GM21619 (cell line): ENCODE measurements around the gene PISD.
"Not testable (repeated sequence)": the region's sequence is repeated elsewhere in the genome, so short reads cannot be mapped to it uniquely, and the experiment has no call there.

Experiments
- ATAC-seq: cut with Tn5 transposase; IDR thresholded peaks from one replicate; pipeline ENCODE4 v1.9.1; 2021; ENCODE audit not compliant: unreplicated experiment

The PISD gene

GRCh38 chr22:31661851-31662667 lies at the start of gene PISD:
TSS of gene PISD (minus strand) at chr22:31662215. CDS start at chr22:31662208, 7 bp downstream.
- ATAC-seq: peak; percentile 66

- not testable (repeated sequence) for ATAC-seq
Observed at GRCh38 chr22:31711226-31711625, 49.2 kb upstream of the PISD start.

DNA sequence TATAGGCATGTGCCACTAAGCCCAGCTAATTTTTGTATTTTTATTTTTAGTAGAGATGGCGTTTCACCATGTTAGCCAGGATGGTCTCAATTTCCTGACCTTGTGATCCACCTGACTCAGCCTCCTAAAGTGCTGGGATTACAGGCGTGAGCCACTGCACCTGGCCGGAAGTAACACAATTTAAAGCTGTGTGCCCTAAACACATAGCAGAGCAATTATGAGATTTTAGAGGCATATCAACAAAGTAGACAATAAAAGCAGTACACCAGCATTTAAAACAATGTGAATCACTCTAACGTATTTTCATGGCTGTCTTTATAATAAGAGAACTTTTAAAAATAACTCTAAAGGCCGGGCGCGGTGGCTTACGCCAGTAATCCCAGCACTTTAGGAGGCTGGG lies 45.5 kb upstream of the PISD start:
- no peak for ATAC-seq

DNA sequence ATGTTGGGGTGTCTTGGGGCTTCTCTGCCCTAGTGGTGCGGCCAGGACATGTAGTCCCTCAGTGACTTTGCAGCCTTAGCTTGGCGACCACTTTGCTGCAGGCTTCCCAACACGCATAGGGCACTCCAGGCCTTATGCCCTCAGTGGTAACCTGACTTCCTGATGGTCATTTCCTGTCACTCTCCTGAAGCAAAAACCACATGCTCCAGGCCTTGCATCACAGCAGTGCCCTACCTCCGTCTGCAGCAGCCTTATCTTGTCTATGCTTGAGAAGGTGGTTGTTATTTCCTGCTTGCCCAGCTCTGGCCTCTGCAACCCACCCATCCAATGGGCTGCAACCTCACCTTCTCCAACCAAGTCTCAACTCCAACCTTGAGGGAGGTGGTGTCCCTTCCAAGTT lies 33.4 kb upstream of the PISD start:
- no peak for ATAC-seq

DNA sequence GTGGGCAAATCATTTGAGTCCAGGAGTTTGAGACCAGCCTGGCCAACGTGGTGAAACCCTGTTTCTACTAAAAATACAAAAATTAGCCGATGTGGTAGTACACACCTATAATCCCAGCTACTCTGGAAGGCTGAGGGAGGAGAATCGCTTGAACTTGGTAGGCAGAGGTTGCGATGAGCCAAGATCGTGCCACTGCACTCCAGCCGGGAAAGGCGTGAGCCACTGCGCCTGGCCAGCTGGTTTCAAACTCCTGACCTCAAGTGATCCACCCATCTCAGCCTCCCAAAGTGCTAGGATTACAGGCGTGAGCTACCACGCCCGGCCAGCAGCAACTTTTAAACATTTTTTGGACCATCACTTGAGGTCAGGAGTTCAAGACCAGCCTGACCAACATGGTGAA lies 32.0 kb upstream of the PISD start:
- not testable (repeated sequence) for ATAC-seq

DNA sequence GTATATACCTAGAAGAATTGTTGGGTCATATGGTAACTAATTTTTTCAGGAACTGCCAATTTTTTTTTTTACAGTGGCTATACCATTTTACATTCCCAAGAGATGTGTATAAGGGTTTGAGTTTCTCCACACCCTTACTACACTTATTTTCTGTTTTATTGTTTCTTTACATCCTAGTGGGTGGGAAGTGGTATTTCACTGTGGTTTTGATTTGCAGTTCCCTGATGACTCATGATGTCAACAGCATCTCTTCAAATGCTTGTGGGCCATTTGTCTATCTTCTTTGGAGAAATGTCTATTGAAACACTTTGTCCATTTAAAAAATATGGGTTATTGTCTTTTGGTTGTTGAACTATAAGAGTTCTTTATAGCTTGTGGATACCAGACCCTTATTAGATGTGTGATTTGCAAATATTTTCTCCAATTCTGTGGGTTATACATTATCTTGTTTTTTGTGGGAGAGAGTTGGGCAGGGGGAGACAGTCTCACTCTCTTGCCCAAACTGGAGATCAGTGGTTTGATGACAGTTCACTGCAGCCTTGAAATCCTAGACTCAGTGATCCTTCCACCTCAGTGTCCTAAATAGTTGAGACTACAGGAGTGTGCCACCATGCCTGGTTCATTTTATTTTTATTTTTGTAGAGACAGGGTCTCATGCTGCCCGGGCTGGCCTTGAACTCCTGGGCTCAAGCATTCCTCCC lies 30.3 kb upstream of the PISD start:
- ATAC-seq: no peak

- no peak for ATAC-seq
Observed at GRCh38 chr22:31691408-31691807, 29.4 kb upstream of the PISD start.

DNA sequence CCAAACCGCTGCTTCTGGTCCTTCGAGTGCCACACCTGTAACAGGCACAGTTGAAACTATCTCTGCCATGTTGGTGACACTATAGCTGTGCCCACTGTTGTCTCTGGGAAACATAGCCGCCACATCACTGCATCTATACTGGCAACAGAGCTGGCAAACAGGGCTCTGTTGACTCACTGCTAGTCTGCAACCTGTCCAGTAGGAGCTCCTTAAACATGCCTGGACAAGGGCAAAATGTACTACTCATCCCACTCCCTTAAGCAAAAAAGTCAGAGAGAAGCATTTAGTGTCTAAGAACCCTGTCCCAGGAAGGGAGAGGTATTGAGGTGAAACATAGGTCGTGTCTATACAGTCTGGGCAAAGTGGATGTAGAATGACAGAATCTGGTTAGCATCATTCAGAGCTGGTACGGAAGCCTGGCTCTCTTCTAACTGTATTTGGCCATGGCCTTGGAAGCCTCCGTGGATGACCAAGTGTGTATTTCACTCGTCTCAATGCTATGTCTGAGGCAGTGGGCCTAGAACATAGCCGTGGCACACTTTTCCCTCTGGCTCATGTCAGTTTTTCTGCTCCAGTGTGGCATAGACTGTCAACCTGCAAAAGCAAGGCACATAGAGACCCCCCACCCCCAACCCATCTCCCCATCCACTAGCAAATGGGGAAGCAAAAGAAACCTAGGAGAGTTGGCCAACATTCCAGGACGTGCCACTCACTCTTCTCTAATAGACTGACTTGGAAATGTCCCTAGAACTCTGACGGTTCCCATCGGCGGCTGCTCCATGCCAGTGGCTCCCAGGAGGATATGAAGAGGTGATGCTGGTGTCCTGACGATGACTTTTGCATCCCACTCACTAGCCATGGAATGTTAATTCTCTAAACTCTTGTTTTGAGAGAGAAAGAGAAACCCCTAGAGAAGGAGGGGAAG lies 21.4 kb upstream of the PISD start:
- no peak for ATAC-seq

DNA sequence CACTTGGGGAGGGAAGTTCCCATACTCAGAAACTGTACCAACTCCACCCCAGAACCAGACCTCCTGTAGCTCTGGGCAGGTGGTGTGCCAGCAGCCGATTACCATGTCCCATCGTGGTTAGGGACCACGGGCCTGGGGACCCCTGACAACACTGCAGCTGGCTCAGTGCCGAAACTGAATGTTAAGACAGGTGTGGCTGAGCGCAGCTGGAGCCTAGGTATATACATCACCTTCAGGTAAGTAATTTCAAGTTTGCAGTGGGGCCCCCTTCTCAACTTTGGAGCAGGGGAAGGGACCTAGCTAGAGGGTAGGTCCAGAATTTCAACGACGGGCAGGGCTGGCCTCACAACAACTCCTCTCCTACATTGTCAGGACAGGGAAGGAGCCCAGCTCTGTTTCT lies 20.7 kb upstream of the PISD start:
- ATAC-seq: no peak

- ATAC-seq: no peak
Observed at GRCh38 chr22:31681349-31682345, 19.6 kb upstream of the PISD start.

DNA sequence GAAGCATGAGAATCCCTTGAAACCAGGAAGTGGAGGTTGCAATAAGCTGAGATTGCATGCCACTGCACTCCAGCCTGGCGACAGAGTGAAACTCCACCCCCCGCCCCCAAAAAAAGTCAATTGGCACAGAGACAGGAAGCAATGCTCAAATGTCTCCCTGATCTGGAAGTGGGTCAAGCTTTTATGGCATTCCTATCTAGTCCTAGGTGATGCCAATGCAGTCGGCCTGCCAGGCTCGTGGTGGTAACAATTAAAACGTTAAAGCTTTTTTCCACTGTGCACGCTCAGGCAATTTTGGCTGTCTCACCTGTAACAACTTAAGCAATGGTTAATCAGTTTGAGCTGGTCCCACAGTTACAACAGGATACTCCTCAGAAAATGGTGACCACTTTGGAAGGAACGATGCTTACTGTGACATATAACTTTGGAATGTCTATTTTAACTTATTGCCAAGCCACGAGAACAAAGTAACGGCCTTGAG lies 18.9 kb upstream of the PISD start:
- no peak for ATAC-seq

DNA sequence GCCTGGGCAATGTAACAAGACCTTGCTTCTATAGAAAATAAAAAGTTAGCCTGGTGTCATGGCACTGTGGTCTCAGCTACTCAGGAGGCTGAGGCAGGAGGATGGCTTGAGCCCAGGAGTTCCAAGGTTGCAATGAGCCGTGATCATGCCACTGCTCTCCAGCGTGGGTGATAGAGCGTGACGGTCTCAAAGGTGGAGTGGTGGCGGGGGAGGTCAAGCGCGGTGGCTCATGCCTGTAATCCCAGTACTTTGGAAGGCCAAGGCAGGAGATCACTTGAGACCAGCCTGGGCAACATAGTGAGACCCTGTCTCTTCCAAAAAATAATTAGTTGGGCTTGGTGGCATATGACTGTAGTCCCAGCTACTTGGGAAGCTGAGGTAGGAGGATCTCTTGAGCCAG lies 16.7 kb upstream of the PISD start:
- no peak for ATAC-seq

DNA sequence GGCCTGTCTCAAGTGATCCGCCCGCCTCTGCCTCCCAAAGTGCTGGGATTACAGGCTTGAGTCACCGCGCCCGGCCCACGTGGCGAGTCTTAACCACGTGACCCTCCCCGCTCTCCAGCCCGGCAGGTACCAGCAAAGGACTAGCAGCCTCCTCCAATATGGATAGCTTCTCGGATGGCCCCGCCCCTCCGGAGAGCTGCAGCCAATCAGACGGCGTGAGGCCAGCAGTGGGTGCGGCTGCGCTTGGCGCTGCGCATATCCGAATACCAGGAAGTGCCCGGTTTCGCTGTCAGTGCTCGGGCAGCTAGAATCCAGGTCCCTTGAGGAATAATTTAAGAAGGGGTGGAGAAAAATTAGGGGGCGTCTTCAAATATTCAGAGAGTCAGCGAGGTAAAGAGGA lies 14.7 kb upstream of the PISD start:
- ATAC-seq: peak; percentile 98

DNA sequence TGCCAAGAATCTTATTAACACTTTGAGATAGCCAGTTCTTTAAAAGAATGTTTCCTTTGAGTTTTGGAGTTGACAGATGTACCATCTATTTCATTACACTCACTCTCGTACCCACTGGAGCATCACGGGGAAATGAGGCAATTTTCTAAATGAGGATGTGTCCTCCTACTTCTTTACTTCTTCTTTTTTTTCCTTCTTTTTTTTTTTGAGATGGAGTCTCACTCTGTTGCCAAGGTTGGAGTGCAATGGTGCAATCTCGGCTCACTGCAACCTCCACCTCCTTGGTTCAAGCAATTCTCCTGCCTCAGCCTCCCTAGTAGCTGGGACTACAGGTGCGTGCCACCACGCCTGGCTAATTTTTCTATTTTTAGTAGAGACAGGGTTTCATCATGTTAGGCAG lies 12.2 kb upstream of the PISD start:
- not testable (repeated sequence) for ATAC-seq

DNA sequence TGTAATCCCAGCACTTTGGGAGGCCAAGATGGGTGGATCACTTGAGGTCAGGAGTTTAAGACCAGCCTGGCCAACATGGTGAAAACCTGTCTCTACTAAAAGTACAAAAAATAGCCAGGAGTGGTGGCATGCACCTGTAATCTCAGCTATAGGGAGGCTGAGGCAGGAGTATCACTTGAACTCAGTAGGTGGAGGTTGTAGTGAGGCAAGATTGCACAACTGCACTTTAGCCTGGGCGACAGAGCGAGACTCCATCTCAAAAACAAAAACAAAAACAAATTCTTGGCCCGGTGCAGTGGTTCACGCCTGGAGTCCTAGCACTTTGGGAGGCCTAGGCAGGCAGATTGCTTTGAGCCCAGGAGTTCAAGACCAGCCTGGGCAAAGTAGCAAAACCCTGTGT lies 6.8 kb upstream of the PISD start:
- not testable (repeated sequence) for ATAC-seq

DNA sequence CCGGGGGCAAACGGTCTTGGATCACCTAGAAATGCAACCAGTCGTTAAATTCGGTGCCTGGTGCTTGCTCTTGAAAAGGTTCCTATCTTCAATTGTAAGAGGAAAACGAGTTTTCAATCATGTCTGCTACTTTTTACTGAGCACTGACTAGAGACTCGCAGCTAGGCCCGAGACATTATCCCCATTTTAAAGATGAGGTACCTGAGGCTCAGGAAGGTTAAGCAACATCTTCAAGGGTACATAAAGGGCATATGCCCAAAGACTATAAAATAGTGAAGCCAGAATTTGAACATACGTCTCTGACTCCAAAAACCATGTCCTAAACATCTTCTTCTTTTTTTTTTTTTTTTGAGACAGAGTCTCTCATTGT lies 638 bp upstream of the PISD start:
- no peak for ATAC-seq

DNA sequence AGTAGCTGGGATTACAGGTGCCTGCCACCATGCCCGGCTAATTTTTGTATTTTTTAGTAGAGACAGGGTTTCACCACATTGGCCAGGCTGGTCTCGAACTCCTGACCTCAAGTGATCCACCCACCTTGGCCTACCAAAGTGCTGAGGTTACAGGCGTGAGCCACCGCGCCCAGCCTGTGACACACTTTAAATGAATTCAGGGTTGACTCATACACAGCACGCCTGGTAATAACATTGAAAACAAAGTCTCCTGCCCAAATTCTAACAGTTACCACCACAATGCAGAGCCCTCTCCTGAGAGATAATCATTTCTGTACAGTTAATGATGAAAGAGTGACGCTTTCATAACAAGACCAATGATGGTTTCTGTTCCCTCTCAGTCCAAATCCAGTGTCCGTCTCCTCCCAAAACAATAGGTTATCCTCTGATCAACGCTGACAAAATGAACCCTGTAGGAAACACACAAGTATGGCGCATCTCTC lies 1.1 kb downstream of the PISD start:
- not testable (repeated sequence) for ATAC-seq

DNA sequence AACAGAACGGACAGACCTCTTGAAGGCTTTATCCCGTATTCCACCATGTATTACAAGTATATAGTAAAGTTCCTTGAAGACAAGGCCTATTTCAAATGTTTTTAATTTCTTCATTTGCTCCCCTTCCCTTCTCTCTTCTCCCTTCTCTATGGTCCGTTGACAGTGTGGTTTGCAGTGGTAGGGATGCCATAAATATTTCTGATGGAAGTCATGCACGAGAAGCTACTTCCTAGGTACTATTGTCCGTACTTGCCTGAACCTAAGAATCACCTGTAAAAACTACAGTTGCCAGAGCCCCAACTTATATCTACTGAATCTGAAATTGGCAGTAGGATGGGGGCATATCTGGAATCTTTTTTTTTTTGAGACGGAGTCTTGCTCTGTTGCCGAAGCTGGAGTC lies 2.8 kb downstream of the PISD start:
- ATAC-seq: no peak

GRCh38 chr22:31654408-31654807 lies 7.6 kb downstream of the PISD start:
- ATAC-seq: no peak

DNA sequence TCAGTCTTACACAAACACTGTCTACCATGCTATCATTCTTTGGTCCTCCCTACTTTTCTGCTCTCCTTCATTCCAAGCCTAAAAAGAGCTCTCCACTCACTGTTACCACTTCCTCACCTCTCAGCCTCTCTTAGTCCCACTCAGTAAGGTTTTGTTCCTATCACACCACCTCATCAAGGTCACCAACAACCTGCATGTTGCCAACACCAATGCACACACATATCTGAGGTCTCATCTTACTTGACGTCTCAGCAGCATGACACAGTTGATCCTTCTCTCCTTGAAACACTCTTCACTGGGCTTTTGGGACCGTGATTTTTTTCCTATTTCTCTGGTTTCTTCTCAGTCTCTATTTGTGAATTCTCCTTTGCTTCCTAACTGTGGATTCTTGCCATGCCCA lies 8.1 kb downstream of the PISD start:
- no peak for ATAC-seq
